K562 (cell line): ENCODE data around the gene EML3. TPM values are rescaled to one million over a fixed set of nuclear protein-coding genes. Genes with fewer than 3 reads are reported as not detected.
A peak's percentile ranks its signal among the peaks of the same experiment; 100 is the strongest.

Experiments used
- ATF3 ChIP-seq, 2 experiments: fragments of 450-650 bp in 1 of 2; sonication (generic) in 1 of 2; formaldehyde crosslinking in 1 of 2; IDR thresholded peaks in 1 of 2; conservative IDR thresholded peaks in 1 of 2; 2 replicates each; pipeline versions ENCODE4 v1.6.1 to v1.8.1; 2016 to 2023; ENCODE audit warnings: mild to moderate bottlenecking in 2 of 2, moderate library complexity in 2 of 2, inconsistent platforms in 1 of 2, missing genetic modification reagents in 1 of 2
- ATF7 ChIP-seq: fragments of 450-650 bp; IDR thresholded peaks from 2 replicates; pipeline ENCODE4 v1.7.1; 2014; ENCODE audit warnings: mild to moderate bottlenecking, moderate library complexity
- CC2D1A ChIP-seq: fragments of 450-650 bp; IDR thresholded peaks from 2 replicates; pipeline ENCODE4 v1.6.1; 2017; ENCODE audit warnings: mild to moderate bottlenecking
- CCNT2 ChIP-seq: IDR thresholded peaks from 2 replicates; pipeline ENCODE4 v1.6.1; 2011; ENCODE audit warnings: borderline replicate concordance, low read depth, mild to moderate bottlenecking, moderate library complexity, mixed read lengths, low read length; ENCODE audit not compliant: insufficient read length; ENCODE audit errors: extremely low read depth
- CREBBP ChIP-seq: IDR thresholded peaks from one replicate; pipeline ENCODE4 v1.6.1; 2012; ENCODE audit warnings: low read depth, mild to moderate bottlenecking, control low read depth, inconsistent platforms, low read length
- HCFC1 ChIP-seq: IDR thresholded peaks from 2 replicates; pipeline ENCODE4 v1.6.1; 2012; ENCODE audit warnings: low read depth, low read length, improper control_type of control experiment
- HDAC2 ChIP-seq: fragments of 450-650 bp; IDR thresholded peaks from 2 replicates; pipeline ENCODE4 v1.6.1; 2016; ENCODE audit warnings: mild to moderate bottlenecking
- HMGN3 ChIP-seq: IDR thresholded peaks from 2 replicates; pipeline ENCODE4 v1.6.1; 2011; ENCODE audit warnings: borderline replicate concordance, low read depth, mild to moderate bottlenecking, mixed read lengths, low read length; ENCODE audit not compliant: insufficient read length; ENCODE audit errors: extremely low read depth
- NR2C2 ChIP-seq, 2 experiments: fragments of 200-800 bp in 1 of 2; sonication (Bioruptor generic) in 1 of 2; sonication (generic) in 1 of 2; formaldehyde crosslinking in 1 of 2; IDR thresholded peaks; 2 replicates each; pipeline versions ENCODE4 v1.6.1 to v1.8.0; 2016 to 2022; ENCODE audit warnings: mild to moderate bottlenecking in 1 of 2, missing compliant biosample characterization in 1 of 2, missing genetic modification characterization in 1 of 2, missing genetic modification reagents in 1 of 2
- PKNOX1 ChIP-seq: fragments of 450-650 bp; IDR thresholded peaks from 2 replicates; pipeline ENCODE4 v1.6.1; 2016
- SMARCE1 ChIP-seq: fragments of 450-650 bp; IDR thresholded peaks from 2 replicates; pipeline ENCODE4 v1.7.1; 2016; ENCODE audit warnings: mild to moderate bottlenecking
- SOX6 ChIP-seq: fragments of 450-650 bp; IDR thresholded peaks from 2 replicates; pipeline ENCODE4 v1.6.1; 2014; ENCODE audit warnings: mild to moderate bottlenecking
- SREBF2 ChIP-seq: sonication (generic); formaldehyde crosslinking; IDR thresholded peaks from 2 replicates; pipeline ENCODE4 v1.4.0; 2020; ENCODE audit warnings: mild to moderate bottlenecking, missing genetic modification reagents
- TBL1XR1 ChIP-seq, 2 experiments: IDR thresholded peaks; 2 replicates each; pipeline ENCODE4 v1.6.1; 2012; ENCODE audit warnings: improper control_type of control experiment in 2 of 2, low read length in 2 of 2, mild to moderate bottlenecking in 1 of 2
- TSC22D4 ChIP-seq: fragments of 450-650 bp; IDR thresholded peaks from 2 replicates; pipeline ENCODE4 v1.6.1; 2016; ENCODE audit warnings: missing genetic modification characterization, missing biosample characterization, control low read depth
- polyA plus RNA-seq, 8 experiments: library from polyadenylated mRNA; depleted of rRNA in 4 of 8; stranded (reverse) in 5 of 8; unstranded in 3 of 8; fragments of >200 nt; fragmentation: Nextera tagmentation in 2 of 8; fragmentation: Illumina TruSeq in 1 of 8; extraction: Ambion mirVana in 2 of 8; extraction: Trizol in 1 of 8; gene quantifications; 2 replicates each; pipeline versions ENCODE4 v1.2.1 to v1.2.3, GENCODE V29; 2011 to 2014; ENCODE audit warnings: inconsistent platforms in 1 of 8, missing spikeins in 1 of 8
- total RNA-seq, 7 experiments: library from RNA; depleted of rRNA in 6 of 7; stranded (reverse); fragments of >200 nt in 6 of 7; fragmentation: Illumina TruSeq in 2 of 7; extraction: Trizol in 2 of 7; gene quantifications; 2 replicates each; pipeline versions ENCODE4 v1.2.1 to v1.2.3, GENCODE V29; 2011 to 2021; ENCODE audit warnings: low replicate concordance in 1 of 7
- TF ChIP-seq, protein P1 (sequence below): fragments of 450-650 bp; IDR thresholded peaks from 2 replicates; pipeline ENCODE4 v1.6.1; 2016; ENCODE audit warnings: antibody characterized with exemption
- TF ChIP-seq, protein P2 (sequence below): sonication (generic); formaldehyde crosslinking; IDR thresholded peaks from 2 replicates; pipeline ENCODE4 v1.8.1; 2023; ENCODE audit warnings: mild to moderate bottlenecking, missing genetic modification reagents
- TF ChIP-seq, protein P3 (sequence below): fragments of 450-650 bp; formaldehyde crosslinking; IDR thresholded peaks from 2 replicates; pipeline ENCODE4 v1.4.0; 2022; ENCODE audit warnings: missing genetic modification characterization

Gene EML3
- total and polyA plus RNA-seq, 9 of the 15 experiments (the other 6 are each of a cell fraction or from before 2014, with no cell fraction given), result 0.32 to 90.5 (median 26.4) TPM

GRCh38 chr11:62553080-62553838 is 59.3 kb downstream of the EML3 start (continued):
- TF ChIP-seq, protein P1, sequence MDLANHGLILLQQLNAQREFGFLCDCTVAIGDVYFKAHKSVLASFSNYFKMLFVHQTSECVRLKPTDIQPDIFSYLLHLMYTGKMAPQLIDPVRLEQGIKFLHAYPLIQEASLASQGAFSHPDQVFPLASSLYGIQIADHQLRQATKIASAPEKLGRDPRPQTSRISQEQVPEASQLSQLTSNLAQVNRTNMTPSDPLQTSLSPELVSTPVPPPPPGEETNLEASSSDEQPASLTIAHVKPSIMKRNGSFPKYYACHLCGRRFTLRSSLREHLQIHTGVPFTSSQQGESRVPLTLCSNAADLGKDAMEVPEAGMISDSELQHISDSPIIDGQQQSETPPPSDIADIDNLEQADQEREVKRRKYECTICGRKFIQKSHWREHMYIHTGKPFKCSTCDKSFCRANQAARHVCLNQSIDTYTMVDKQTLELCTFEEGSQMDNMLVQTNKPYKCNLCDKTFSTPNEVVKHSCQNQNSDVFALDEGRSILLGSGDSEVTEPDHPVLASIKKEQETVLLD, result peak; percentile 65; the same call in 1 of the 2 replicates
- TF ChIP-seq SREBF2 (0 out of 2 replicates have a peak, but pooled peaks have one; percentile 44), HMGN3 (peak; percentile 41), HDAC2 (peak; percentile 75), TBL1XR1 (IDR thresholded peaks at IDR 0.05; ENCODE audit: low read length in 2 of 2) (peak in 1 of 2 experiments; percentile 64; a peak in 2 of 4 replicates), CC2D1A (peak; percentile 58; the same call in 1 of the 2 replicates), CCNT2 (peak; percentile 55), SMARCE1 (peak; percentile 83; the same call in 1 of the 2 replicates), CREBBP (no peak), NR2C2 (CRISPR knock-in tag; IDR thresholded peaks at IDR 0.05) (no peak), NR2C2 (tag; IDR thresholded peaks at IDR 0.05) (no peak), ATF3 (IDR thresholded peaks at IDR 0.05) (peak; percentile 80), ATF3 (CRISPR knock-in tag; conservative IDR thresholded peaks at IDR 0.05) (no peak), PKNOX1 (peak; percentile 77), ATF7 (peak; percentile 71; the same call in 1 of the 2 replicates), SOX6 (peak; percentile 70; the same call in 1 of the 2 replicates), HCFC1 (peak; percentile 40; the same call in 1 of the 2 replicates), TSC22D4 (tag) (peak; percentile 54; the same call in 1 of the 2 replicates)
- TF ChIP-seq, protein P2, sequence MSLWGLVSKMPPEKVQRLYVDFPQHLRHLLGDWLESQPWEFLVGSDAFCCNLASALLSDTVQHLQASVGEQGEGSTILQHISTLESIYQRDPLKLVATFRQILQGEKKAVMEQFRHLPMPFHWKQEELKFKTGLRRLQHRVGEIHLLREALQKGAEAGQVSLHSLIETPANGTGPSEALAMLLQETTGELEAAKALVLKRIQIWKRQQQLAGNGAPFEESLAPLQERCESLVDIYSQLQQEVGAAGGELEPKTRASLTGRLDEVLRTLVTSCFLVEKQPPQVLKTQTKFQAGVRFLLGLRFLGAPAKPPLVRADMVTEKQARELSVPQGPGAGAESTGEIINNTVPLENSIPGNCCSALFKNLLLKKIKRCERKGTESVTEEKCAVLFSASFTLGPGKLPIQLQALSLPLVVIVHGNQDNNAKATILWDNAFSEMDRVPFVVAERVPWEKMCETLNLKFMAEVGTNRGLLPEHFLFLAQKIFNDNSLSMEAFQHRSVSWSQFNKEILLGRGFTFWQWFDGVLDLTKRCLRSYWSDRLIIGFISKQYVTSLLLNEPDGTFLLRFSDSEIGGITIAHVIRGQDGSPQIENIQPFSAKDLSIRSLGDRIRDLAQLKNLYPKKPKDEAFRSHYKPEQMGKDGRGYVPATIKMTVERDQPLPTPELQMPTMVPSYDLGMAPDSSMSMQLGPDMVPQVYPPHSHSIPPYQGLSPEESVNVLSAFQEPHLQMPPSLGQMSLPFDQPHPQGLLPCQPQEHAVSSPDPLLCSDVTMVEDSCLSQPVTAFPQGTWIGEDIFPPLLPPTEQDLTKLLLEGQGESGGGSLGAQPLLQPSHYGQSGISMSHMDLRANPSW (CRISPR knock-in tag), result no peak
- TF ChIP-seq, protein P3, sequence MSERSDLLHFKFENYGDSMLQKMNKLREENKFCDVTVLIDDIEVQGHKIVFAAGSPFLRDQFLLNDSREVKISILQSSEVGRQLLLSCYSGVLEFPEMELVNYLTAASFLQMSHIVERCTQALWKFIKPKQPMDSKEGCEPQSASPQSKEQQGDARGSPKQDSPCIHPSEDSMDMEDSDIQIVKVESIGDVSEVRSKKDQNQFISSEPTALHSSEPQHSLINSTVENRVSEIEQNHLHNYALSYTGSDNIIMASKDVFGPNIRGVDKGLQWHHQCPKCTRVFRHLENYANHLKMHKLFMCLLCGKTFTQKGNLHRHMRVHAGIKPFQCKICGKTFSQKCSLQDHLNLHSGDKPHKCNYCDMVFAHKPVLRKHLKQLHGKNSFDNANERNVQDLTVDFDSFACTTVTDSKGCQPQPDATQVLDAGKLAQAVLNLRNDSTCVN (CRISPR knock-in tag), result peak; percentile 58; the same call in 1 of the 2 replicates
